ENCODE results near the gene CFAP107. TPM values are rescaled to one million over a fixed set of nuclear protein-coding genes. Genes with fewer than 3 reads are reported as not detected.
"Not testable (repeated sequence)": the region's sequence is repeated elsewhere in the genome, so short reads cannot be mapped to it uniquely, and the experiment has no call there.

CFAP107 gene
- 1 to 10 TPM in 1 of 3 donors, under 1 TPM in 2; 0.64 to 1.1 (median 0.99) TPM for polyA plus RNA-seq (ENCODE audit: insufficient read length in 3 of 3)
- long read RNA-seq, donor 1, result 0 reads
- long read RNA-seq, donor 2, result 0 reads
- long read RNA-seq, donor 3, result 0 reads
- long read RNA-seq, donor 4, result 0 reads
- long read RNA-seq, donor 5, result 0 reads
- long read RNA-seq, donor 6, result 0 reads
- long read RNA-seq, donor 7, result 0 reads
- long read RNA-seq, donor 8, partial matches to known transcripts, result 0 of 1 reads
- long read RNA-seq, donor 8, other reads (novel, unspliced or antisense), result 0 of 1 reads
- long read RNA-seq, donor 9, result 0 reads
- long read RNA-seq, donor 10, result 0 reads
- long read RNA-seq, donor 11, result 0 reads
- long read RNA-seq, donor 12, result 0 reads
- long read RNA-seq, donor 13, result 0 reads
- long read RNA-seq, donor 14, result 0 reads
- long read RNA-seq, donor 15, partial matches to known transcripts, result 0 of 1 reads
- long read RNA-seq, donor 15, other reads (novel, unspliced or antisense), result 0 of 1 reads
- long read RNA-seq, donor 16, result 0 reads

- peak in 10 of 11 donors; percentile 15 to 43 (median 22) for DNase-seq (ENCODE audit: extremely low read depth in 1 of 11, low read depth in 9 of 11, low spot score in 4 of 11)
Measured at GRCh38 chr1:12745992-12746323, at the start of gene CFAP107. Gene CFAP107, plus strand, starts transcription at chr1:12746200. Its CDS starts 231 bp downstream, at chr1:12746431.

- no peak for DNase-seq (ENCODE audit: extremely low read depth in 1 of 11, low read depth in 9 of 11, low spot score in 4 of 11)
Measured at GRCh38 chr1:12696658-12697057, 49.3 kb upstream of the CFAP107 start.

- DNase-seq (ENCODE audit: extremely low read depth in 1 of 11, low read depth in 9 of 11, low spot score in 4 of 11), result no peak
Measured at GRCh38 chr1:12697397-12697796, 48.6 kb upstream of the CFAP107 start.

GRCh38 chr1:12703821-12704451, 42.1 kb upstream of the CFAP107 start:
- DNase-seq (ENCODE audit: extremely low read depth in 1 of 11, low read depth in 9 of 11, low spot score in 4 of 11), result no peak

GRCh38 chr1:12706061-12706460, 39.9 kb upstream of the CFAP107 start:
- no peak for DNase-seq (ENCODE audit: extremely low read depth in 1 of 11, low read depth in 9 of 11, low spot score in 4 of 11)

GRCh38 chr1:12708396-12709090, 37.5 kb upstream of the CFAP107 start:
- no peak for DNase-seq (ENCODE audit: extremely low read depth in 1 of 11, low read depth in 9 of 11, low spot score in 4 of 11)

- no peak for DNase-seq (ENCODE audit: extremely low read depth in 1 of 11, low read depth in 9 of 11, low spot score in 4 of 11)
Measured at GRCh38 chr1:12709091-12709491, 36.9 kb upstream of the CFAP107 start.

- DNase-seq (ENCODE audit: extremely low read depth in 1 of 11, low read depth in 9 of 11, low spot score in 4 of 11), result no peak
Measured at GRCh38 chr1:12709696-12710095, 36.3 kb upstream of the CFAP107 start.

GRCh38 chr1:12711536-12711935, 34.5 kb upstream of the CFAP107 start:
- no peak for DNase-seq (ENCODE audit: extremely low read depth in 1 of 11, low read depth in 9 of 11, low spot score in 4 of 11)

- DNase-seq (ENCODE audit: extremely low read depth in 1 of 11, low read depth in 9 of 11, low spot score in 4 of 11), result no peak
Measured at GRCh38 chr1:12712076-12712475, 33.9 kb upstream of the CFAP107 start.

GRCh38 chr1:12712929-12713328, 33.1 kb upstream of the CFAP107 start:
- no peak for DNase-seq (ENCODE audit: extremely low read depth in 1 of 11, low read depth in 9 of 11, low spot score in 4 of 11)

- DNase-seq (ENCODE audit: extremely low read depth in 1 of 11, low read depth in 9 of 11, low spot score in 4 of 11), result not testable (repeated sequence)
Measured at GRCh38 chr1:12713651-12714050, 32.3 kb upstream of the CFAP107 start.

- no peak for DNase-seq (ENCODE audit: extremely low read depth in 1 of 11, low read depth in 9 of 11, low spot score in 4 of 11)
Measured at GRCh38 chr1:12714710-12715475, 31.1 kb upstream of the CFAP107 start.

- no peak for DNase-seq (ENCODE audit: extremely low read depth in 1 of 11, low read depth in 9 of 11, low spot score in 4 of 11)
Measured at GRCh38 chr1:12715896-12716437, 30.0 kb upstream of the CFAP107 start, which contains the start of gene AADACL3. Gene AADACL3, plus strand, starts transcription at chr1:12716110. Its CDS starts 67 bp downstream, at chr1:12716177.

- no peak for DNase-seq (ENCODE audit: extremely low read depth in 1 of 11, low read depth in 9 of 11, low spot score in 4 of 11)
Measured at GRCh38 chr1:12717301-12717838, 28.6 kb upstream of the CFAP107 start.

- no peak for DNase-seq (ENCODE audit: extremely low read depth in 1 of 11, low read depth in 9 of 11, low spot score in 4 of 11)
Measured at GRCh38 chr1:12722626-12723025, 23.4 kb upstream of the CFAP107 start.

- no peak for DNase-seq (ENCODE audit: extremely low read depth in 1 of 11, low read depth in 9 of 11, low spot score in 4 of 11)
Measured at GRCh38 chr1:12728391-12728790, 17.6 kb upstream of the CFAP107 start.

- no peak for DNase-seq (ENCODE audit: extremely low read depth in 1 of 11, low read depth in 9 of 11, low spot score in 4 of 11)
Measured at GRCh38 chr1:12730156-12730555, 15.8 kb upstream of the CFAP107 start.

GRCh38 chr1:12731084-12731483, 14.9 kb upstream of the CFAP107 start:
- DNase-seq (ENCODE audit: extremely low read depth in 1 of 11, low read depth in 9 of 11, low spot score in 4 of 11), result not testable (repeated sequence)
